Memory B cell (primary cell): Measurements from ENCODE around the gene CYP4F2.
"Not testable (repeated sequence)": the region's sequence is repeated elsewhere in the genome, so short reads cannot be mapped to it uniquely, and the experiment has no call there.

Experiments
- ATAC-seq: fragments of 150-1000 bp; cut with Tn5 transposase; 2 replicates; pipeline ENCODE4 v1.10.0; 2021; ENCODE audit warnings: low read depth, mild to moderate bottlenecking, moderate library complexity
- DNase-seq, 2 donors: peaks; one replicate each; pipeline ENCODE4 v3.0.0; 2022; ENCODE audit warnings: low spot score in 2 of 2
- H3K27ac Mint-ChIP-seq: one replicate; pipeline ENCODE4 v1.8.0; 2022; ENCODE audit warnings: mild to moderate bottlenecking, moderate library complexity, mixed read lengths
- H3K27me3 Mint-ChIP-seq: one replicate; pipeline ENCODE4 v1.8.0; 2022; ENCODE audit warnings: mixed read lengths
- H3K36me3 Mint-ChIP-seq: one replicate; pipeline ENCODE4 v1.8.0; 2022; ENCODE audit warnings: mild to moderate bottlenecking, mixed read lengths
- H3K4me1 Mint-ChIP-seq: one replicate; pipeline ENCODE4 v1.8.0; 2022; ENCODE audit warnings: mixed read lengths
- H3K4me3 Mint-ChIP-seq: one replicate; pipeline ENCODE4 v1.8.0; 2022; ENCODE audit warnings: mild to moderate bottlenecking, moderate library complexity, mixed read lengths
- H3K9me3 Mint-ChIP-seq: one replicate; pipeline ENCODE4 v1.8.0; 2022; ENCODE audit warnings: mixed read lengths

The CYP4F2 gene

GRCh38 chr19:15834232-15834631 is 63.6 kb downstream of the CYP4F2 start:
- H3K36me3 Mint-ChIP-seq, H3K27me3 Mint-ChIP-seq: not testable (repeated sequence)

GRCh38 chr19:15831626-15832025 is 66.2 kb downstream of the CYP4F2 start:
- no peak overlapping the region for H3K4me3 Mint-ChIP-seq
- no peak overlapping the region for H3K27ac Mint-ChIP-seq
- ATAC-seq (no peak), DNase-seq (no peak)
- H3K36me3 Mint-ChIP-seq, result no peaks in the 10 kb centered on the region
- H3K4me1 Mint-ChIP-seq, result peaks cover 7% of the 10 kb centered on the region
- H3K27me3 Mint-ChIP-seq, result peaks cover 6% of the 10 kb centered on the region
- peaks cover 2% of the 10 kb centered on the region for H3K9me3 Mint-ChIP-seq

More at GRCh38 chr19:15834232-15834631, 63.6 kb downstream of the CYP4F2 start:
- not testable (repeated sequence) for H3K27ac Mint-ChIP-seq, H3K4me3 Mint-ChIP-seq, DNase-seq, ATAC-seq, H3K9me3 Mint-ChIP-seq
- peaks cover 12% of the 10 kb centered on the region for H3K4me1 Mint-ChIP-seq

DNA sequence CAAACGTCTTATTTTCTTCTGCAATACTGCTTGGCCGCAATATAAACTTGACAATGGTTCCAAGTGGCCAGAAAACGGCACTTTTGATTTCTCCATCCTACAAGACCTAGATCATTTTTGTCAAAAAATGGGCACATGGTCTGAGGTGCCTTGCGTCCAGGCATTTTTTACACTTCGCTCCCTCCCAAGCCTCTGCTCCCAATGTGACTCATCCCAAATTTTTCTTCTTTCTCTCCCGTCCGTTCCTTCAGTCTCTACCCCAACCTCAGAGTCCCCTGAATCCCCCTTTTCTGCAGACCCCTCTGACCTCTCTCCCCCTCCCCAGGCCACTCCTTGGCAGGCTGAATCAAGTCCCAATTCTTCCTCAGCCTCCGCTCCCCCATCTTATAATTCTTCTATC is 68.1 kb downstream of the CYP4F2 start:
- H3K4me3 Mint-ChIP-seq, result no peak overlapping the region
- peaks cover 6% of the 10 kb centered on the region for H3K27me3 Mint-ChIP-seq
- no peaks in the 10 kb centered on the region for H3K9me3 Mint-ChIP-seq
- H3K4me1 Mint-ChIP-seq, result no peaks in the 10 kb centered on the region
- ATAC-seq (no peak), DNase-seq (no peak)
- H3K36me3 Mint-ChIP-seq, result no peaks in the 10 kb centered on the region
- H3K27ac Mint-ChIP-seq, result no peak overlapping the region

DNA sequence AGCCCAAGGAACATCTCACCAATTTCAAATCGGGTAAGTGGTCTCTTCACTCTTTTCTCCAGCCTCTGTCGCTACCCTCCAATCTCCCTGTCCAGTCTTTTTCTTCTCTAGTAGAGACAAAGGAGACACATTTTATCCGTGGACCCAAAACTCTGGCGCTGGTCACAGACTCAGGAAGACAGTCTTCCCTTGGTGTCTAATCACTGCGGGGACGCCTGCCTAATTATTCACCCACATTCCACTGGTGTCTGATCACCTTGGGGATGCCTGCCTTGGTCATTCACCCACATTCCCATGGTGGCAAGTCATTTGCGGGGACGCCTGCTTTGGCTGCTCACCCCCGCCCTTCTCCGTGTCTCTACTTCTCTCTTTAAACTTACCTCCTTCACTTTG is 68.6 kb downstream of the CYP4F2 start:
- H3K9me3 Mint-ChIP-seq, result no peaks in the 10 kb centered on the region
- no peaks in the 10 kb centered on the region for H3K4me1 Mint-ChIP-seq
- H3K4me3 Mint-ChIP-seq, result no peak overlapping the region
- H3K27me3 Mint-ChIP-seq, result peaks cover 6% of the 10 kb centered on the region
- H3K27ac Mint-ChIP-seq, result no peak overlapping the region
- DNase-seq (no peak), ATAC-seq (no peak)
- no peaks in the 10 kb centered on the region for H3K36me3 Mint-ChIP-seq

GRCh38 chr19:15828611-15829305 is 69.1 kb downstream of the CYP4F2 start:
- not testable (repeated sequence) for H3K9me3 Mint-ChIP-seq, H3K4me1 Mint-ChIP-seq, H3K36me3 Mint-ChIP-seq, ATAC-seq, DNase-seq, H3K27me3 Mint-ChIP-seq, H3K27ac Mint-ChIP-seq, H3K4me3 Mint-ChIP-seq

DNA sequence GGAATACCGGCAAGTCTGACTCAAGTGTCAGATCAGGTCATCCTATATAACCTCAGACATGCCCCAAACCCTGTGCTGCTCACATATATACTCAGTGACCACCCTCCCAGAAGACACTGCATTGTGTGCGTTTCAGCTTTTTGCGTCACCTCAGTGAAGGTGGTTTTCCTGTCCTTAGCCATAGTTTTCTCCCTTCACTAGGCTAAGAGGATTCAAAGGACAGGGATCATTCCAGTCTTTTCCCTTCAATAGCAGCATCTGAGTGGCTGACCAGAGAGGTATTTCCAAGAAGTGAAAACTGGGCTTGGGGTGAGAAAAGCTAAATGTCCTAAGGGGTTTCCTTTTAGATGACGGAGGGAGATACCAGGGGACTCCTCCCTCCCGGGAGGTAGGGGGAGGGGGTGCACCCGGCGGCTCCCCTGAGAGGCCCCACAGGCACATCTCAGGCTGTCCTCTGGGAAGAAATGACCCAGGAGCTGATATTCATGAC is 69.7 kb downstream of the CYP4F2 start:
- H3K27ac Mint-ChIP-seq, result no peak overlapping the region
- DNase-seq (no peak), ATAC-seq (no peak)
- H3K4me1 Mint-ChIP-seq, result no peaks in the 10 kb centered on the region
- H3K27me3 Mint-ChIP-seq, result peaks cover 6% of the 10 kb centered on the region
- no peaks in the 10 kb centered on the region for H3K36me3 Mint-ChIP-seq
- no peak overlapping the region for H3K4me3 Mint-ChIP-seq
- no peaks in the 10 kb centered on the region for H3K9me3 Mint-ChIP-seq
